DMS53 treated with DMSO at 0.1 percent for 48 hours (cell line): ENCODE results near the gene GRM4.

ENCODE experiments used
- DNase-seq: peaks from one replicate; lab custom pipeline; 2025; ENCODE audit not compliant: unreplicated experiment; lab: John Stamatoyannopoulos, UW

The GRM4 gene

DNA sequence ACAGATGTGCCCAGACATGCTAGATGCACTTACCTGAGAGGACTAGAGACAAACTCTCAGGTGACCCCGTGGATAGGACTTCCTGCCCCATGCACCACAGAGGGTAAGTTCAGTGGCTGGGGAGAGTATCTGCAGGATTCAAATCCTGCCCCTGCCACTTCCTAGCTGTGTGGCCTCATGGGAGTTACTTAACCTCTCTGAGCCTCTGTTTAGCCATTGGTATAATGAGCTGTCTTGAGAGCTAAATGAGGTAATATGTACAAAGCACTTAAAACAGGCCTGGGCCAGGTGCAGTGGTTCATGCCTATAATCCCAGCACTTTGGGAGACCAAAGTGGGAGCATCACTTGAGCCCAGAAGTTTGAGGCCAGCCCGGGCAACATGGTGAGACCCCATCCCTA, 59.3 kb downstream of the GRM4 start:
- DNase-seq, result no peak

DNA sequence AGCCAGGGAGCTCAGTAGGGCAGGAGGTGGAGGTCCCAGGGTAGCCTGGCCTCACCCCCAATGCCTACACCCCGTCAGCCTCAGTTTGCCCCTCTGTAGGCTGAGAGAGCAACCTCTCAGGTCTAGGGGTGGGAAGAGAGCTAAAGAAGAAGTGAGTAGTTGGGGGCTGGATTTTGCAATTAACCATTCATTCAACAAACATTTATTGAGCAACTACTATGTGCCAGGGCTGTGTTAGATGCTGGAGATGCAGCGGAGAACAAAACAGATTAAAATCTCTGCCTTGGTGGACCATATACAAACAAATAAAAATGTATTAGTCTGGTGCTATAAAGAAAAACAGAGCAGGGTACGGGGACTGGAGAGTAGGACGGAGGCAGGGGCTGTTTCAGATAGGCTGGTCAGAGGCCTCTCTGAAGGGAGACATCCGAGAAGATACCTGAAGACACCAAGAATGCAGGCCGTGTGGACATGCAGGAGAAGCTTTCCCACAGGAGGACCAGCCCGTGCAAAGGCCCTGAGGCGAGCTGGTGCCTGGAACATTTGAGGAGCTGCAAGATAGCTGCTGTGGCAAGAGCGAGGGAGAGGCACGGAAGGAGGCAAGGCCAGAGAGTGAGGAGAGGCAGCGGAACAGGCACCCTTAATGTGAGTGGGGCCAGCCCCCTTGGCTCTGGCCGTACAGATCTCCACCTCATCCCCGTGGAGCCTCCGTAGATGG, 60.3 kb downstream of the GRM4 start:
- DNase-seq, result no peak

DNA sequence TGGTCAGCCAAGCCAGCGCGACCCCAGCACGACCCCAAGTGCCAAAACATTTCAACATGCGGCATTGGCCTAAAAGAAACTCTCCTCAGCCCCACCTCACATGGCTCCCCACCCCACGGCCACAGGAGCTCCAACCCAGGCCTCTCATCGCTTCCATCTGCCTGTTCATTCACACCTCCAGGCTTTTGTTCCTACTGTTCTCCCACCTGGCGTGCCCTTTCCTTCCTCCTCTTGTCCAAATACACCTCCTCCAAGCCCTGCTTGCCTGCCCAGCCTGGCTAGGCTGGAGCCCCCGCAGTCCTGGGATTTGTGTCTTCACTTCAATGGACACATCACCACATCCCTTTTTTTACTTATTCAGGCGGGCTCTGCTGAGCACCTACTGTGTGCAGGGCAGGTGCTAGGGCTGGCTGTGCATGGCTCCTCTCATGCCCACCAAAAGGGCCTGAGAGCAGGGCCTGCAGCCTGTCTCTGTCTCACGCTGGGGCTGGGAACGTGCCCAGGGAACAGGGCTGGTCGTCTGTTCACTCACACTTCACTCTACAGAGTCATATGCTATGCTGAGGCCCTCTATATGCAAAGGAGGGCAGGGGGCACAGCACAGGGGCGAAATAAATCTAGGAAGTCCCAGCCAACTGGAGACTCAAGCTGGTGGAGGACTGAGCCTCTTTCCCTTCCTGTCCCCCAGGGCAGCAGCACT, 61.1 kb downstream of the GRM4 start:
- DNase-seq, result no peak

DNA sequence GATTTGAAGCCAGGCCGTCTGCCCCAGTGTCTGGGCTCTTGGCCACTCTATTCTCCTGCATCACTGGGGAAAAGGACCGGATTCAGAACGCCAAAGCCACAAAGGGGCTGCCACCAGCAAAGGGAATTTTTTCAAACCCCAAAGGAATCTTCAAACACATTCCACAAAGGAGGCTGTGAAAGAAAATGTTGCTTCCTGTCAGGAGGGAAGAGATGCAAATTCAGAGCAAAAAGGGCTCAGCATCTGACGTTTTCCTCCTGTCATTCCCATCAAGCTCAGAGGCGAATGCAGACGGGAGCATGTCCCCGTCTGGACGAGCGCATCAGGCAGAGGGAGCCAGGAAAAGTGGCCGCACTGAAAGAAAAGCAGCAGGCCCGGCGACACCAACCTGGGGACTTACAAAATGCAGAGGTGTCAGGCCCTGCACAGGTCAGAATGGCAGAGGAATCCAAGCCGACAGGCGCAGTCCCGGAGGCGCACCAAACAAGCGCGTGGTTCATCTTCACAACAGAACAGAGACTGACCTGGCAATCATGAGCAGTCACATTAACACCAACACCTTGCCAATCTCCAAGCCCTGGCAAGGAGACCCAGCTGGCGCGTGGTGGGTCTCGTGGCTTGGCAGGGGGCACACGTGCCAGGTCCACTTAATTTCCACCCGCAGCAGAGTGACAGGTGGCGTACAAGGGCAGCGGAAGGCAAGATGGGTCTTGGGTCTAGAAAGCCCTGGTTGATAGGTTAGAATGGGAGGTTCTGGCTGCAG, 62.8 kb downstream of the GRM4 start:
- no peak for DNase-seq

DNA sequence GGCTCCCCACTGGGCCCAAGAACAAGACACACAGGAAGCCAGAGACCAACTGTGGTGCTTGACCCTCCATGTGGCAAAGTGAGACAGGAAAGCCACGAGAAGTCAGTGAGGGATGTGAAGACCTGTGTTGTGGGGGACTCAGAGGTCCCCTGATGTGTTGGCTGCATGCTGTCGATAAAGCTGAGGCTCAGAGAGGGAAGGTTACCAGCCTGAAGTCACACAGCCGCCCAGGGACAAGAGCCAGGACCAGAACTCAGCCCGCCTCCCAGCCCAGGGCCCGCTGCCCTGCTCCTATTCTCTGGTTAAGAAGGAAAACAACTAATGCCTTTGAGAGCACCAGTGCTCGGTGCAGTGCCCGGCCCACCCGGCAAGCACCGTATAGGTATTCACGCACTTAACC, 63.5 kb downstream of the GRM4 start:
- no peak for DNase-seq

DNA sequence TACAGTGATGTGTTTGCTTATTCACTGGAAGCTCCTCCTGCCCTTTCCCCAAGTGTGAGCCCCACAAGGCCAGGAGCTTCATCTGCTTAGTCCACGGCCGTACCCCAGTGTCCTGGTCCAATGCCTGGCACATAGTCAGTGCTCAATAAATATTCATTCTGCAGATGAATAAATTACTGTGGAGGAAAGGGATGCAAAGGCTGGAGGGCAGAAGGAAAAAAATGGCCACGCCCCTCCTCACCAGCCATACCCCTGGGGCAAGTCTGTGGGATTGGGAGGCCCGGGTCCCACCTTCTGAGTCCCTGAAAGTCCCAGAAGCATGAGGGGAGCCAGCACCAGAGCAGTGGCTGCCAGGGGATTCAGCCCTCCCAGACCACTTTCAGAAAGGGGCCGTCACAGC, 65.5 kb downstream of the GRM4 start:
- no peak for DNase-seq

DNA sequence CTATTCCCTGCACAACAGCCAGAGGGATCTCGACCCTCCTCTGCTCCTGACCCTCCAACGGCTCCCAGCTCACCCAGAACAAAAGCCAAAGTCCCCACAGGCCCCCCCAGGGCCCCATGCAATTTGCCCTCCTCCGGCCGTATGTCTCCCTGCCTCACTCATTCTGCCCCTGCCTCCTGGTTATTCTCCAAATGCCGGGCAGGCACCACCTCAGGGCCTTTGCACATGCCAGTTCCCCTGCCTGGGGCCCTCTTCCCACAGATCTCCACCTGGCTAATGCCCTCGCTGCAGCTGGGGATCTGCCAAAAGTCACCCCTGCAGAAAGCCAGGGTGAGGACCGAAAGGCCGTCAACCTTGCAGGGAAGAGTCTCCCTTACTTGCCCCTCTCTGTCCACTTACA, 66.0 kb downstream of the GRM4 start:
- DNase-seq, result no peak

DNA sequence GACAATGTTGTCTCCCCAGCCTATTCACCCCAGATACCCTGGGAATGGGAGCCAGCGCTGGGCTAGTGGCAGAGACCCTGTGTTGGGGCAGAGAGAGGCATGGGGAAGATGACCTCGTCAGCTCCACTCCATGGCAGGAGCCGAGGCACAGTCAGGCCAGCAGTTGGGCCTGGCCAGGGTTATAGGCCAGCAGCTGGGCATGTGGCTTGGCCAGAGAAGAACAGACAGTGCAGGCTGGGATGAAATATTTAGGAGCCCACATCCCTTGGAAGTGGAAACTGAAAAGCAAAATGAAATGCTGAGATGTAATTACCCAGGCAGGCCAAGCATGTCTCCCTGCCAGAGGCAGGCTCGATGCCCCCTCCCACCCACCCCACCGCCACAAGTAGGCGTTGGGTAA, 70.0 kb downstream of the GRM4 start:
- DNase-seq, result no peak

DNA sequence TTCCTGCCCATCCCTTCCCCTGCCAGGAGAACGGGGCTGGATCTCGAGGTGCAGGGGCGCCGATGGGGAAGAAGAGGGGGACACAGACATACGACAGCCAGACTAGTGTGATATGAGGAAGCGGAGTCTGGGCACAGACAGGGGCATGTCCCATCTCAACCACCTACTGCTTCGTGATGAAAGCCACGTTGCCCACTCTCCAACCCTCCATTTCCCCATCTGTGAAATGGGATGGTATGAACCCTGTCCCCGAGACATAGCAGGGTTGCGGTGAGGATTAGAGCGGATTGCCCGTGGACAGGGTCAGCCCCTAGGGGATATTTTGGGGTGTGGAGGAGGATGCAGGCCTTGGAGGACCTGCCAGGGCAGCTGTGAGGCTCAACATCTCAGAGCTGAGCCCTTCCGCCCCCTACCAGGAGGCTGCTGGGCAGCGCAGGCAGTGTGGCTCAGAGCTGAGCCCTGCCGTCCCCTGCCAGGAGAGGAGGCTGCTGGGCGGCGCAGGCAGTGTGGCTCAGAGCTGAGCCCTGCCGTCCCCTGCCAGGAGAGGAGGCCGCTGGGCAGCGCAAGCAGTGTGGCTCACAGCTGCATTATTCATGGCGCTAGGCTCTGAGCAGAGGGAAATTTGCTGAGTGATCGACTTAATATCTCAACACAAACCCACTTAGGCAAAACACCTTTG, 71.7 kb downstream of the GRM4 start:
- no peak for DNase-seq

DNA sequence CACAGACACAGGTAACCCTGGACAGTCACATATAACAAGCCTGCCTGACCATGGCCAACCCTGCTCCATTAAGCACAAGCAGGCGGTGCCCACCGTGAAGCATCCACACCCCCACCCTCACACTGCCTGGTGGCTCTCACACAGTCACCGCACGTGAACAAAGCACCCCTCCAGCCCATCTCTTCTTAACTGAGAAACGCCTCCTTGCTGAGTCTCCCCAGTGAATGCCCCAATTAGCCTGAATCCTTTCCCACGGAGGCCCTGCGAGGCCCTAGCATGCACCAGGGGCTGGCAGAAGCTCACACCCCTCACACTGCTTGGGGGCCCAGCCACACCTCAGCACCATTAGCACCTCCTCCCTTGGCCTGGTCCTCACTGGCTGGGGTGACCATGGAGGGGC, 72.3 kb downstream of the GRM4 start:
- DNase-seq, result no peak

DNA sequence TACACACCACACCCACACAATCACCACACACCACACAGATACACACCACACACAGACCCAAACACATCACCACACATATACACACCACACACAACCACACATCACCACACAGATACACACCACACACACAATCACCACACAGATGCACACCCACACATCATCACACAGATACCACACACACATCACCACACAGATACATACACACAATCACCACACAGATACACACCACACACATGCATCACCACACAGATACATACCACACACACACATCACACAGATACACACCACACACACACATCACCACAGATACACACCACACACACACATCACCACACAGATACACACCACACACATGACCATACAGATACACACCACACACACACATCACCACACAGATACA, 73.2 kb downstream of the GRM4 start:
- no peak for DNase-seq

DNA sequence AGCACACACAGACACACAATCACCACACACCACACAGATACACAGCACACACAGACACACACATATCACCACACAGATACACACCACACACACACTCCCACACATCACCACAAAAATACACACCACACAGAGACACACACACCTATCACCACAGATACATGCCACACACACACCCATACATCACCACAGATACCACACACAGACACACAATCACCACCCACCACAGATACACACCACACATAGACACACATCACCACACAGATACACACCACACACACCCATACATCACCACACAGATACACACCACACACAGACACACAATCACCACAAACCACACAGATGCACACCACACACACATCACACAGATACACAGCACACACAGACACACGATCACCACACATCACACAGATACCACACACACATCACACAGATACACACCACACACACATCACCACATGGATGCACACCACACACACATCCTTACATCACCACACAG, 74.0 kb downstream of the GRM4 start:
- no peak for DNase-seq

DNA sequence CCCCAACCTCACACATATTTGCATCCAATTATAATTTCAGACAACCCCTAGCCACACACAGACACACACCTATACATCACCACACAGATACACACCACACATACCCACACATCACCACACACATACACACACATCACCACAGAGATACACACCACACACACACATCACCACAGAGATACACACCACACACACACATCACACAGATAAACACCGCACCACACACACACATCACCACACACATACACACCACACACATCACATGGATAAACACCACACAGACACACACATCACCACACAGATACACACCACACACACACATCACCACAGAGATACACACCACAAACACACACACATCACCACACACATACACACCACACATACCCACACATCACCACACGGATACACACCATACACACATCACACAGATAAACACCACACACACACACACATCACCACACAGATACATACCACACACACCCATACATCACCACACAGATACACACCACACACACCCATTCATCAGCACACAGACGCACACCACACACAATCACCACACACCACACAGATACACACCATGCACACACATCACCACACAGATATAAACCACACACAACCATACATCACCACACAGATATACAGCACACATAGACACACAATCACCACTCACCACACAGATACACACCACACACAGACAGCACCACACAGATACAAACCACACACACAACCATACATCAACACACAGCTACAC, 74.6 kb downstream of the GRM4 start:
- DNase-seq, result no peak

DNA sequence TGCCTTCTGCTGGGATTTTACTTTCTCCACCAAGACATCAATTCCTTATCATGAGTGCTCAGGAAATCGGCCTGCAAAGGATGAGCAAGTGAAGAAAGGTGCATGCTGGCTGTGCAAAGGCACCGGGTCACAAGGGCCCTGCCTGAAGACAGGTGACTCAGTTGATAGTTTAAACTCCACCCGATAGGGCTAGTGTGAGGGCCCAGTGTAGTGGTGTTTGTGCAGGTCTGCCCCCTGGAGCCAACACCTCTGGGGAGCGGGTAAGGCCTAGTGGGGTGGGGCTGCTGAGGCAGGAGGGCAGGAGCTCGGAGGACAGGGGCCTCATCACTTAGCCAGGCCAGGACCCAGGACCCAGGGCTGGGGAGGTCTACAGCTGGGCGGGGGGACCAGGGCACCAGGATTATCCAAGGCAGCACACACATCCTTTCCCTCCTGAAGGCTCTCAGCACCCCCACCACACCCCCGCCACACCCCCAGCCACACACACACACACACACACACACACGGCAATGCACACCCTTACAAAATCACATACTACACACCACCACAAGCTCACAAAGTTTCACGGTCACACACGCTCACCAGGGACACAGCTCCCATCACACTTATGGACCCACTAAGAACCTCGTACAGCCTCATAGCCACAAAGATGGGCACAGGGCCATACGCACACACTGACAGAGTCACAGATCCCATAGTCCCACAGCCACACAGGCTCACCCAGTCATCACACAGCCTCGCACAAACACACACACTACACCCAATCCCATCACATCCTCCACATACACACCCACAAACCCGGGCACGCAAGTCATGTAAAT, 75.4 kb downstream of the GRM4 start:
- DNase-seq, result no peak

DNA sequence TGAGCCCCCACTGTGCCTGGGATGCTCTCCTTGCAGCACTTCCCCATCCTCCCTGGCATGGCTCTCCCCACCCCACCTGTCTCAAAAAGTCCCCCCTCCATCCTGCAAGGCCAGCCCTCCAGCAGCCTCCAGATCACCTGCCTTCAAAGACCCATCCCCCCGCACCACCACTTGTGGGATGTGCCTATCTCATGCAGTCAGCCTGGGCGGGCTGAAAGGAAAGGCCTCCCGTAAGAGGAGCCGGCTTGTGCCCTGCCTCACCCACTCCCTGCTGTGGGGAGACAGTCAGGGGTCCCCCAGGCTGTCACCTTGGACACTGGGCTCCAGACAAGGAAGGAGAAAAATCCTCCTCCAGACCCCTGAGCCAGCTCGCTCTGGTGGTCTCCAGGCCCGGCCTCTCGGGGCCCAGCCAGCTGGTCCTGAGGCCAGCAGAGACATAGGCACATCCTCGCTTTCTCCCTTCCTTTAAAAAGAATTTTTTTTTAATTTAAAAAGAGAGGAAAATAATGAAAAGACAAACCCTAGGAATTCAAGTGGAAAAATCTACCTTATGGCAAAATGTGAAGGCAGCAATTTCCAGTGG, 77.3 kb downstream of the GRM4 start:
- DNase-seq, result no peak

DNA sequence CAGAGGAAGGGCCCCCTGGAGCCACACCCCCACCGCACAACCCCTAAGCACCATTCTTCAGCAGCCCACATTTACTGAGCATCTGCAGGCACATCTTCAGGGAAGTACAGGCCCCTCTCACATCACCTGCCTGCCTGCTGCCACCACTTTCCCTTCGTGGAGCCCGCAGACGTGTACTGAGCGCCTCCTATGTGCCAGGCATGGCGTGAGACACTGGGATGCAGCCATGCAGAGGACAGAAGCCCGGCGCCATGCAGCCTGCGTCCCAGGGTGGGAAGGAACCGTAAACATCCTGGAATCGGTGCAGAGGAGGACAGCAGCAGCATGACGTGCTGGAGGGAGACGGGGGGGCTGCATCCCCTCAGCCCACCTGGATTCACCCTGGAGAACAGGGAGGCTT, 78.1 kb downstream of the GRM4 start:
- no peak for DNase-seq

DNA sequence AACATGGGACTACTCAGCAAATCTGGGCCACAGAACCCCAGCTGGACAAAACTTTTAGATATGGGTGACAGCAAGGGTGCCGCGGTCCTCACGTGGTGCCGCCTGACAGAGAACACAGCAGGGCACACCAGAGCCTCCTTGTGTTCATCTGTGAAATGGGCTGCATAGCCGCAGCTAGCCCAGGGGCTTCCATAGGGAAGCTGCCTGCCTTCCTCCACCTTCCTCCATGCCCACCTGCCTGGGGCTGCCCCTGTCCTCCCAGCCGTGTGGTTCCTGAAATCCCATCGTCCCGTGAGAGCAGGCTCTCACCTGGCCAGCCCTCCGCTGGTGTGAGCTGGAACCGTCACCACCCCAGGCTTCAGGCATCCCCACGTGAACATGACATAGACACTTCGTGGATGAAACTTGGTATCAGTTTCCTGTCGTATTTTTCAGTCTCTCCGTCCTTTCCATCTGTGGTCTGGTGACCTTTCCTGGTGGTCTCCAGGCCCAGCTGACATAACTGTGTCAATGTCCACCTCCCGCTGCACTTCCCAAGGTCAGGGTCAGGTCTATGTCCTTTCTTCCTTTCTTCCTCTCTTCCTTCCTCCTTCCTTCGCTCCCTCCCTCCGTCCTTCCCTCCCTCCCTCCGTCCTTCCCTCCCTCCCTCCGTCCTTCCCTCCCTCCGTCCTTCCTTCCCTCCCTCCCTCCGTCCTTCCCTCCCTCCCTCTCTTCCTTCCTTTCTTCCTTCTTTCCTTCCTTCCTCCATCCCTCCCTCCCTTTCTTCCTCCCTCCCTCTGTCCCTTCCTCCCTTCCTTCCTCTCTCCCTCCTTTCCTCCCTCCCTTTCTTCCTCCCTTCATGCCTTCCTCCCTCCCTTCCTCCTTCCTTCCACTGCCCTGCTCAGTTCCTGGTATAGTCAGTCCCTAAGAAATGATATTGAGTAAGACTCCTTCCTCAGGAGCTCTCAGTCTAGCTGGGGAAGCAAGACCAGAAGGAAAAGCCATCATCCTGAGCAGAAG, 78.8 kb downstream of the GRM4 start:
- DNase-seq, result no peak

DNA sequence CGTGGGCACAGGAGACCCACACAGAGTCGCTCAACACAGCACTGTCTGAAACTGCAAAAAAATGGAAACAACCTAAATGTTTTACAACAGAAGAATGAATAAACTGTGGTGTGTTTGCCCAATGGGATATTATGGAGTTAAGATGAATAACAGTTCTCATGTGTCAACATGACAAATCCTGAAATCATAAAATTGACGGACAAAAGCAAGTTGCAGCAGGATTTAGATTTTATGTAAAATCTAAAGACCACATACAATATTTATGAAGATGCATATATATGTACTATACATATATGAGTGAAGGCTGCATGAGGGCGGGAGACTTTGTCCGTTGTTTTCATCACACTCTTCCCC, 79.7 kb downstream of the GRM4 start:
- no peak for DNase-seq
